ENCODE measurements around the gene NABP2. TPM values are rescaled to one million over a fixed set of nuclear protein-coding genes. Genes with fewer than 3 reads are reported as not detected.

NABP2 gene
- polyA plus RNA-seq = 10 to 100 TPM; 10.2 to 19.1 TPM

DNA sequence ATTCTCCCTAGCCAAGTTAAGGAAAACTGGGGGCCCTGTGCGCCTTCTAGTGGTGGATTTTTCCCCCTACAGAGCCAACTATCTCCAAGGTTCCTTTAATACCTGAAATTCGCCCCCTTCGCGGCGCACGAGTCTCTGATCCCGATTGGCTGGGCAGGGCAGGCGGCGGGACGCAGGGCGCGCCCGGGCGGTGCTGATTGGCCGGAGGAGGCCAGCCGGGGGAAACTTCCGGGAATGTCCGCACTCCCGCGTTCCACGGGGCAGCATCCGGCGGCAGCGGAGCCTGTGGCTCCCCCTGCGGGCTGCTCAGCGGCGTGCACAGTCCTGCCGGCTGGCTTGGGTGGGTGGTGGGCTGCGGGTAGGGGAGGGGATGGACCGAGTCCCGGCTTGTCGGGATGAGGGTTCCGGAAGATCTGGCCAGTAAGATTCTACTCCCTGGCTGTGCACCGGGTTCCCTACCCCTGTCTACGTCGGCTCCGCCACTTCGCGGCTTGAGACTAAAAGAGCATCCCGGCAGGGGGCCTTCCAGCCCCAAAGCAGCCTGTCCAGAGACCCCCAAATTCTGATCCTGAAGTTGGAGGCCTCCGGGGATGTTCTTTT is at the start of gene NABP2:
TSS of gene NABP2 (plus strand) at position 241 of the 600 bp plus-strand sequence. CDS start 515 bp downstream, outside the sequence.
- Histone ChIP-seq H3K36me3 (ENCODE audit: control insufficient read depth in 2 of 2, insufficient read depth in 2 of 2, low read length in 1 of 2) (peaks cover 0 to 5% of the 10 kb centered on the region in 2 donors), H3K9me3 (ENCODE audit: control insufficient read depth in 2 of 2, insufficient read depth in 1 of 2, low read depth in 1 of 2, low read length in 1 of 2) (no peaks in the 10 kb centered on the region), H3K27ac (ENCODE audit: low read depth in 2 of 2, low read length in 1 of 2) (peak within 1 kb of the TSS; percentile 66 to 92), H3K4me1 (ENCODE audit: control insufficient read depth in 2 of 2, insufficient read depth in 2 of 2, low read length in 1 of 2) (peaks cover 0 to 3% of the 10 kb centered on the region in 2 donors), H3K27me3 (ENCODE audit: control insufficient read depth in 1 of 2, insufficient read depth in 2 of 2, low read length in 2 of 2) (no peaks in the 10 kb centered on the region), H3K4me3 (ENCODE audit: low read depth in 1 of 2, low read length in 2 of 2) (peak within 1 kb of the TSS; percentile 59 to 71)
- 1% methylated on average over 37 to 41 of the region's 41 CpGs for WGBS, 2 donors

GRCh38 chr12:56178347-56178746 is 45.8 kb upstream of the NABP2 start:
- WGBS, 2 donors = 93% methylated on average over 3 of the region's 3 CpGs
- Histone ChIP-seq H3K9me3 (ENCODE audit: control insufficient read depth in 2 of 2, insufficient read depth in 1 of 2, low read depth in 1 of 2, low read length in 1 of 2) (no peaks in the 10 kb centered on the region), H3K36me3 (ENCODE audit: control insufficient read depth in 2 of 2, insufficient read depth in 2 of 2, low read length in 1 of 2) (peaks cover 17 to 38% of the 10 kb centered on the region in 2 donors), H3K27ac (ENCODE audit: low read depth in 2 of 2, low read length in 1 of 2) (no peak overlapping the region), H3K4me3 (ENCODE audit: low read depth in 1 of 2, low read length in 2 of 2) (no peak overlapping the region), H3K27me3 (ENCODE audit: control insufficient read depth in 1 of 2, insufficient read depth in 2 of 2, low read length in 2 of 2) (no peaks in the 10 kb centered on the region), H3K4me1 (ENCODE audit: control insufficient read depth in 2 of 2, insufficient read depth in 2 of 2, low read length in 1 of 2) (no peaks in the 10 kb centered on the region)

GRCh38 chr12:56186957-56187356 is 37.2 kb upstream of the NABP2 start:
- H3K4me3 ChIP-seq (ENCODE audit: low read depth in 1 of 2, low read length in 2 of 2) = no peak overlapping the region
- H3K36me3 ChIP-seq (ENCODE audit: control insufficient read depth in 2 of 2, insufficient read depth in 2 of 2, low read length in 1 of 2) = peaks cover 2 to 11% of the 10 kb centered on the region in 2 donors
- no peaks in the 10 kb centered on the region for H3K9me3 ChIP-seq (ENCODE audit: control insufficient read depth in 2 of 2, insufficient read depth in 1 of 2, low read depth in 1 of 2, low read length in 1 of 2)
- no peak overlapping the region for H3K27ac ChIP-seq (ENCODE audit: low read depth in 2 of 2, low read length in 1 of 2)
- peaks cover 0 to 2% of the 10 kb centered on the region in 2 donors for H3K4me1 ChIP-seq (ENCODE audit: control insufficient read depth in 2 of 2, insufficient read depth in 2 of 2, low read length in 1 of 2)
- H3K27me3 ChIP-seq (ENCODE audit: control insufficient read depth in 1 of 2, insufficient read depth in 2 of 2, low read length in 2 of 2) = no peaks in the 10 kb centered on the region
- 55% methylated on average over 2 of the region's 2 CpGs for WGBS, 2 donors

DNA sequence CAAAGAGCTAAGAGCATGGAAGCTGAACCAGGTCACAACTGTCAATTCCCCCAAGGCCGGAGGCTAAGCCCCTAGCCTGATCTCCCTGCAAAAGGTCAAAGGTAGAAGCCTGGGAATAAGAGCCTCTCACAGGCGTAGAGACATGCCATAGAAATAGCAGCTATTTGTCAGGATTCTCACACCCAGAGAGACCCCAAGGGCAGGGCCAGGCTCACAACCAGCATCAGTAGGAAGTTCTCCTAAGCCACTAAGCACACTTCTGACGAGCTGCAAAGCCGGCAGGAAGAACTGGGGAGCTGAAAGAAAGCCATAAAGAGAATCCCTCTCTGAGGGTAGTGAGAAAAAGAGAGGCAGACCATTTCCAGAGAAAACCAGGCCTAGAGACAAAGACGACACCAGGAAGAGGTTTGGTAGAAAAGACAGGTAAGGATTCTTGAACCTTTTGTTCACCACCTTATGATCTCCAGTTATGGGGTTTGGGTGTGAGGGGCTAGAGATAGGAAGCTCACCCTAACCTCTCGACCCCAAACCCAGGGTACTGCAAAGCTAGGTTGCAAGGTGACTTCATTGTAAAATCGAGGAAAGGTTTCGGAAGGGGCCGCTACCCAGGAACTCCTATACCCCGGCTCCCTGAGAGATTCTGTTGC is 35.9 kb upstream of the NABP2 start:
- no peaks in the 10 kb centered on the region for H3K9me3 ChIP-seq (ENCODE audit: control insufficient read depth in 2 of 2, insufficient read depth in 1 of 2, low read depth in 1 of 2, low read length in 1 of 2)
- H3K36me3 ChIP-seq (ENCODE audit: control insufficient read depth in 2 of 2, insufficient read depth in 2 of 2, low read length in 1 of 2) = peaks cover 2 to 11% of the 10 kb centered on the region in 2 donors
- peaks cover 0 to 2% of the 10 kb centered on the region in 2 donors for H3K4me1 ChIP-seq (ENCODE audit: control insufficient read depth in 2 of 2, insufficient read depth in 2 of 2, low read length in 1 of 2)
- no peaks in the 10 kb centered on the region for H3K27me3 ChIP-seq (ENCODE audit: control insufficient read depth in 1 of 2, insufficient read depth in 2 of 2, low read length in 2 of 2)
- H3K4me3 ChIP-seq (ENCODE audit: low read depth in 1 of 2, low read length in 2 of 2) = peak overlapping the region; percentile 80 to 83
- peak overlapping the region; percentile 78 to 80 for H3K27ac ChIP-seq (ENCODE audit: low read depth in 2 of 2, low read length in 1 of 2)
- 8 to 9% methylated on average over 10 of the region's 10 CpGs for WGBS, 2 donors

GRCh38 chr12:56188778-56189098 is 35.4 kb upstream of the NABP2 start:
- WGBS, 2 donors = 0 to 1% methylated on average over 17 of the region's 17 CpGs
- peak overlapping the region; percentile 80 to 83 for H3K4me3 ChIP-seq (ENCODE audit: low read depth in 1 of 2, low read length in 2 of 2)

GRCh38 chr12:56189099-56189917 is 34.8 kb upstream of the NABP2 start, which contains the start of gene SMARCC2:
SMARCC2 (minus strand) TSS chr12:56189483; CDS start chr12:56189461, 22 bp downstream.
- Histone ChIP-seq H3K9me3 (ENCODE audit: control insufficient read depth in 2 of 2, insufficient read depth in 1 of 2, low read depth in 1 of 2, low read length in 1 of 2) (no peaks in the 10 kb centered on the region), H3K27me3 (ENCODE audit: control insufficient read depth in 1 of 2, insufficient read depth in 2 of 2, low read length in 2 of 2) (no peaks in the 10 kb centered on the region), H3K36me3 (ENCODE audit: control insufficient read depth in 2 of 2, insufficient read depth in 2 of 2, low read length in 1 of 2) (peaks cover 2 to 6% of the 10 kb centered on the region in 2 donors), H3K4me1 (ENCODE audit: control insufficient read depth in 2 of 2, insufficient read depth in 2 of 2, low read length in 1 of 2) (peaks cover 0 to 2% of the 10 kb centered on the region in 2 donors), H3K4me3 (ENCODE audit: low read depth in 1 of 2, low read length in 2 of 2) (peak within 1 kb of the TSS; percentile 80 to 83), H3K27ac (ENCODE audit: low read depth in 2 of 2, low read length in 1 of 2) (peak within 1 kb of the TSS; percentile 78 to 99)
- 1 to 2% methylated on average over 27 to 93 of the region's 93 CpGs for WGBS, 2 donors

More at GRCh38 chr12:56188778-56189098, 35.4 kb upstream of the NABP2 start:
- Histone ChIP-seq H3K9me3 (ENCODE audit: control insufficient read depth in 2 of 2, insufficient read depth in 1 of 2, low read depth in 1 of 2, low read length in 1 of 2) (no peaks in the 10 kb centered on the region), H3K36me3 (ENCODE audit: control insufficient read depth in 2 of 2, insufficient read depth in 2 of 2, low read length in 1 of 2) (peaks cover 2 to 9% of the 10 kb centered on the region in 2 donors), H3K27ac (ENCODE audit: low read depth in 2 of 2, low read length in 1 of 2) (peak overlapping the region; percentile 78 to 80), H3K27me3 (ENCODE audit: control insufficient read depth in 1 of 2, insufficient read depth in 2 of 2, low read length in 2 of 2) (no peaks in the 10 kb centered on the region), H3K4me1 (ENCODE audit: control insufficient read depth in 2 of 2, insufficient read depth in 2 of 2, low read length in 1 of 2) (peaks cover 0 to 2% of the 10 kb centered on the region in 2 donors)

- WGBS, 2 donors = 1% methylated on average over 42 of the region's 42 CpGs
- peak overlapping the region; percentile 78 to 99 for H3K27ac ChIP-seq (ENCODE audit: low read depth in 2 of 2, low read length in 1 of 2)
- H3K4me3 ChIP-seq (ENCODE audit: low read depth in 1 of 2, low read length in 2 of 2) = peak overlapping the region; percentile 70 to 83
- H3K9me3 ChIP-seq (ENCODE audit: control insufficient read depth in 2 of 2, insufficient read depth in 1 of 2, low read depth in 1 of 2, low read length in 1 of 2) = no peaks in the 10 kb centered on the region
- no peaks in the 10 kb centered on the region for H3K27me3 ChIP-seq (ENCODE audit: control insufficient read depth in 1 of 2, insufficient read depth in 2 of 2, low read length in 2 of 2)
- H3K4me1 ChIP-seq (ENCODE audit: control insufficient read depth in 2 of 2, insufficient read depth in 2 of 2, low read length in 1 of 2) = peaks cover 0 to 2% of the 10 kb centered on the region in 2 donors
- H3K36me3 ChIP-seq (ENCODE audit: control insufficient read depth in 2 of 2, insufficient read depth in 2 of 2, low read length in 1 of 2) = peaks cover 0 to 2% of the 10 kb centered on the region in 2 donors
Observed at GRCh38 chr12:56189918-56190694, 34.0 kb upstream of the NABP2 start.

- H3K27ac ChIP-seq (ENCODE audit: low read depth in 2 of 2, low read length in 1 of 2) = peak overlapping the region; percentile 2 to 99
- peaks cover 0 to 2% of the 10 kb centered on the region in 2 donors for H3K36me3 ChIP-seq (ENCODE audit: control insufficient read depth in 2 of 2, insufficient read depth in 2 of 2, low read length in 1 of 2)
- peak overlapping the region in 1 of 2 donors; percentile 83 for H3K4me3 ChIP-seq (ENCODE audit: low read depth in 1 of 2, low read length in 2 of 2)
- no peaks in the 10 kb centered on the region for H3K27me3 ChIP-seq (ENCODE audit: control insufficient read depth in 1 of 2, insufficient read depth in 2 of 2, low read length in 2 of 2)
- 21 to 25% methylated on average over 9 of the region's 9 CpGs for WGBS, 2 donors
- H3K9me3 ChIP-seq (ENCODE audit: control insufficient read depth in 2 of 2, insufficient read depth in 1 of 2, low read depth in 1 of 2, low read length in 1 of 2) = no peaks in the 10 kb centered on the region
- peaks cover 0 to 2% of the 10 kb centered on the region in 2 donors for H3K4me1 ChIP-seq (ENCODE audit: control insufficient read depth in 2 of 2, insufficient read depth in 2 of 2, low read length in 1 of 2)
Observed at GRCh38 chr12:56190695-56191155, 33.4 kb upstream of the NABP2 start.

- H3K4me3 ChIP-seq (ENCODE audit: low read depth in 1 of 2, low read length in 2 of 2) = no peak overlapping the region
- H3K27ac ChIP-seq (ENCODE audit: low read depth in 2 of 2, low read length in 1 of 2) = no peak overlapping the region
- no peaks in the 10 kb centered on the region for H3K36me3 ChIP-seq (ENCODE audit: control insufficient read depth in 2 of 2, insufficient read depth in 2 of 2, low read length in 1 of 2)
- H3K27me3 ChIP-seq (ENCODE audit: control insufficient read depth in 1 of 2, insufficient read depth in 2 of 2, low read length in 2 of 2) = no peaks in the 10 kb centered on the region
- no peaks in the 10 kb centered on the region for H3K9me3 ChIP-seq (ENCODE audit: control insufficient read depth in 2 of 2, insufficient read depth in 1 of 2, low read depth in 1 of 2, low read length in 1 of 2)
- H3K4me1 ChIP-seq (ENCODE audit: control insufficient read depth in 2 of 2, insufficient read depth in 2 of 2, low read length in 1 of 2) = peaks cover 0 to 2% of the 10 kb centered on the region in 2 donors
Observed at GRCh38 chr12:56192582-56192981, 31.6 kb upstream of the NABP2 start.

All from esophagus (tissue), 2 donors.